ENCODE results near the gene MED17. TPM values are rescaled to one million over a fixed set of nuclear protein-coding genes. Genes with fewer than 3 reads are reported as not detected.
"Not testable (repeated sequence)": the region's sequence is repeated elsewhere in the genome, so short reads cannot be mapped to it uniquely, and the experiment has no call there.

MED17 gene
- polyA plus RNA-seq, 1 of the 3 experiments (the other 2 are of a cell fraction): 19.3 TPM

GRCh38 chr11:93744669-93745004, 39.4 kb upstream of the MED17 start:
- Histone ChIP-seq H3K4me1 (ENCODE audit: control insufficient read depth in 1 of 2, insufficient read depth in 2 of 2, low read depth in 1 of 2, low read length in 1 of 2) (peaks cover 0 to 2% of the 10 kb centered on the region in 2 experiments; a peak in 1 of 4 replicates), H3K4me3 (ENCODE audit: low read depth in 2 of 2, low read length in 1 of 2) (no peak overlapping the region), H3K9me2 (no peaks in the 10 kb centered on the region), H3K9ac (no peak overlapping the region), H4K20me1 (ENCODE audit: insufficient read depth) (peaks cover 9% of the 10 kb centered on the region), H3K4me2 (no peak overlapping the region), H3F3A (replicated peaks; ENCODE audit: insufficient read depth) (peaks cover 6% of the 10 kb centered on the region), H3K9me3 (no peaks in the 10 kb centered on the region), H3K27ac (ENCODE audit: low read depth in 2 of 2, low read length in 1 of 2) (no peak overlapping the region), H3K36me3 (replicated peaks in 1 of 2; ENCODE audit: control insufficient read depth in 1 of 2, insufficient read depth in 2 of 2, low read length in 1 of 2) (peaks cover 6 to 15% of the 10 kb centered on the region in 2 experiments), H3K27me3 (ENCODE audit: insufficient read depth) (no peaks in the 10 kb centered on the region), H3K79me2 (ENCODE audit: insufficient read depth) (peaks cover 32% of the 10 kb centered on the region), H2AFZ (ENCODE audit: low read depth) (no peak overlapping the region)
- ChIA-PET CTCF (no interaction called here), POLR2A (no interaction called here)
- WGBS (ENCODE audit: low lambda C conversion rate): 85% methylated on average over 7 of the region's 7 CpGs
- no peak for TF ChIP-seq TAF1 (IDR thresholded peaks at IDR 0.05; ENCODE audit: borderline replicate concordance, low read depth, low read length)
- no peak for TF ChIP-seq GATA2 (CRISPR knock-in tag; IDR thresholded peaks at IDR 0.05)
- TF ChIP-seq MAX (IDR thresholded peaks at IDR 0.05; ENCODE audit: low read depth): no peak
- TF ChIP-seq REST (IDR thresholded peaks at IDR 0.05; ENCODE audit: low read depth, low read length): no peak
- no peak for DNase-seq

GRCh38 chr11:93745005-93745755, 38.9 kb upstream of the MED17 start:
- H3K4me1 ChIP-seq (ENCODE audit: control insufficient read depth in 1 of 2, insufficient read depth in 2 of 2, low read depth in 1 of 2, low read length in 1 of 2); POLR2A ChIA-PET; H3K36me3 ChIP-seq (replicated peaks in 1 of 2; ENCODE audit: control insufficient read depth in 1 of 2, insufficient read depth in 2 of 2, low read length in 1 of 2); H3K27me3 ChIP-seq (ENCODE audit: insufficient read depth); H3K9me2 ChIP-seq; H3K4me3 ChIP-seq (ENCODE audit: low read depth in 2 of 2, low read length in 1 of 2); H3K9ac ChIP-seq; H3K4me2 ChIP-seq; DNase-seq; H3K9me3 ChIP-seq; H2AFZ ChIP-seq (ENCODE audit: low read depth); CTCF ChIA-PET; H4K20me1 ChIP-seq (ENCODE audit: insufficient read depth); H3F3A ChIP-seq (replicated peaks; ENCODE audit: insufficient read depth); H3K27ac ChIP-seq (ENCODE audit: low read depth in 2 of 2, low read length in 1 of 2): not testable (repeated sequence)
- peaks cover 26% of the 10 kb centered on the region for H3K79me2 ChIP-seq (ENCODE audit: insufficient read depth)
- WGBS (ENCODE audit: low lambda C conversion rate): 77% methylated on average over 12 of the region's 12 CpGs

- no peaks in the 10 kb centered on the region for H3K9me3 ChIP-seq
- H3F3A ChIP-seq (replicated peaks; ENCODE audit: insufficient read depth): peaks cover 4% of the 10 kb centered on the region
- no peaks in the 10 kb centered on the region for H3K27me3 ChIP-seq (ENCODE audit: insufficient read depth)
- H2AFZ ChIP-seq (ENCODE audit: low read depth): no peak overlapping the region
- no peaks in the 10 kb centered on the region for H3K9me2 ChIP-seq
- ChIA-PET POLR2A (no interaction called here), CTCF (no interaction called here)
- DNase-seq: no peak
- no peak overlapping the region for H3K9ac ChIP-seq
- H3K4me2 ChIP-seq: no peak overlapping the region
- no peak overlapping the region for H3K27ac ChIP-seq (ENCODE audit: low read depth in 2 of 2, low read length in 1 of 2)
- H3K4me3 ChIP-seq (ENCODE audit: low read depth in 2 of 2, low read length in 1 of 2): no peak overlapping the region
- TF ChIP-seq NRF1 (IDR thresholded peaks at IDR 0.05; ENCODE audit: low read depth, low read length) (no peak), JUND (IDR thresholded peaks at IDR 0.05) (no peak), TAF1 (IDR thresholded peaks at IDR 0.05; ENCODE audit: borderline replicate concordance, low read depth, low read length) (no peak)
- H3K79me2 ChIP-seq (ENCODE audit: insufficient read depth): peaks cover 17% of the 10 kb centered on the region
- peaks cover 0 to 2% of the 10 kb centered on the region in 2 experiments; a peak in 1 of 4 replicates for H3K4me1 ChIP-seq (ENCODE audit: control insufficient read depth in 1 of 2, insufficient read depth in 2 of 2, low read depth in 1 of 2, low read length in 1 of 2)
- peaks cover 6% of the 10 kb centered on the region in 2 experiments for H3K36me3 ChIP-seq (replicated peaks in 1 of 2; ENCODE audit: control insufficient read depth in 1 of 2, insufficient read depth in 2 of 2, low read length in 1 of 2)
- 90% methylated on average over 2 of the region's 2 CpGs for WGBS (ENCODE audit: low lambda C conversion rate)
- no peaks in the 10 kb centered on the region for H4K20me1 ChIP-seq (ENCODE audit: insufficient read depth)
These were observed 38.0 kb upstream of the MED17 start for GRCh38 chr11:93746101-93746500.
